HepG2 (cell line): Measurements from ENCODE around the gene CD72. TPM values are rescaled to one million over a fixed set of nuclear protein-coding genes. Genes with fewer than 3 reads are reported as not detected.

ENCODE experiments used
- CSRNP1 ChIP-seq: sonication (generic); formaldehyde crosslinking; IDR thresholded peaks from 2 replicates; pipeline ENCODE4 v1.8.1; 2023; ENCODE audit warnings: mild to moderate bottlenecking, missing genetic modification reagents
- ISL2 ChIP-seq: sonication (generic); formaldehyde crosslinking; IDR thresholded peaks from 2 replicates; pipeline ENCODE4 v1.5.0; 2020; ENCODE audit warnings: missing genetic modification reagents
- JUN ChIP-seq: sonication (generic); formaldehyde crosslinking; IDR thresholded peaks from 2 replicates; pipeline ENCODE4 v1.4.0; 2020; ENCODE audit warnings: mild to moderate bottlenecking, missing genetic modification reagents
- NAIF1 ChIP-seq: sonication (generic); formaldehyde crosslinking; IDR thresholded peaks from 2 replicates; pipeline ENCODE4 v1.5.0; 2020; ENCODE audit warnings: mild to moderate bottlenecking, missing genetic modification reagents, borderline replicate concordance
- PITX1 ChIP-seq: sonication (generic); formaldehyde crosslinking; IDR thresholded peaks from 2 replicates; pipeline ENCODE4 v1.5.1; 2020; ENCODE audit warnings: mild to moderate bottlenecking, missing genetic modification reagents
- RFX1 ChIP-seq: fragments of 450-650 bp; IDR thresholded peaks from 2 replicates; pipeline ENCODE4 v1.6.1; 2017
- TAF1 ChIP-seq: sonication (generic); formaldehyde crosslinking; IDR thresholded peaks from 2 replicates; pipeline ENCODE4 v1.4.0; 2020; ENCODE audit warnings: missing genetic modification reagents
- TBX2 ChIP-seq: sonication (generic); formaldehyde crosslinking; IDR thresholded peaks from 2 replicates; pipeline ENCODE4 v1.5.0; 2020; ENCODE audit warnings: missing genetic modification reagents, mild to moderate bottlenecking, borderline replicate concordance
- ZFP36L2 ChIP-seq: sonication (generic); formaldehyde crosslinking; IDR thresholded peaks from 2 replicates; pipeline ENCODE4 v1.4.0; 2020; ENCODE audit warnings: missing genetic modification reagents
- ZMAT3 ChIP-seq: sonication (generic); formaldehyde crosslinking; conservative IDR thresholded peaks from 2 replicates; pipeline ENCODE4 v1.7.0; 2021; ENCODE audit warnings: missing genetic modification reagents
- polyA plus RNA-seq, 8 experiments: library from polyadenylated mRNA; depleted of rRNA in 3 of 8; stranded (reverse) in 7 of 8; unstranded in 1 of 8; fragments of >200 nt; fragmentation: Illumina TruSeq in 4 of 8; extraction: Trizol in 4 of 8; gene quantifications; 2 replicates each; pipeline versions ENCODE4 v1.2.1 to v1.2.3, GENCODE V29; 2011 to 2016; ENCODE audit warnings: low read depth in 4 of 8, missing spikeins in 1 of 8, mixed read lengths in 1 of 8; ENCODE audit not compliant: insufficient read depth in 1 of 8
- total RNA-seq, 5 experiments: library from RNA; depleted of rRNA; stranded (reverse); fragments of >200 nt; fragmentation: Illumina TruSeq; extraction: Trizol; gene quantifications; 2 replicates each; pipeline ENCODE4 v1.2.3, GENCODE V29; 2016; ENCODE audit warnings: low read depth in 1 of 5
- TF ChIP-seq, protein P1 (sequence below): sonication (generic); formaldehyde crosslinking; IDR thresholded peaks from 2 replicates; pipeline ENCODE4 v1.5.0; 2020; ENCODE audit warnings: mild to moderate bottlenecking, missing genetic modification reagents, moderate library complexity
- TF ChIP-seq, protein P2 (sequence below): sonication (generic); formaldehyde crosslinking; IDR thresholded peaks from 2 replicates; pipeline ENCODE4 v1.4.0; 2020; ENCODE audit warnings: missing genetic modification reagents
- TF ChIP-seq, protein P3 (sequence below): sonication (generic); formaldehyde crosslinking; IDR thresholded peaks from 2 replicates; pipeline ENCODE4 v1.4.0; 2020; ENCODE audit warnings: missing genetic modification reagents, borderline replicate concordance
- TF ChIP-seq, protein P4 (sequence below), 2 experiments: IDR thresholded peaks; 2 replicates each; pipeline ENCODE4 v1.6.1; 2011 to 2012; ENCODE audit warnings: low read length in 2 of 2, borderline replicate concordance in 1 of 2, low read depth in 1 of 2, mild to moderate bottlenecking in 1 of 2, moderate library complexity in 1 of 2

CD72 gene
- total and polyA plus RNA-seq, 2 of the 13 experiments (the other 11 are each of a cell fraction or from before 2014, with no cell fraction given): 0.18 to 1.1 TPM

GRCh38 chr9:35664531-35665470 is 46.6 kb upstream of the CD72 start, which contains the start of gene ARHGEF39 (continued):
- TF ChIP-seq CSRNP1 (CRISPR knock-in tag): peak; percentile 99
- TF ChIP-seq NAIF1: no peak
- TF ChIP-seq RFX1: no peak
- peak; percentile 81; the same call in 1 of the 2 replicates for TF ChIP-seq TAF1
- peak; percentile 74 for TF ChIP-seq PITX1 (CRISPR knock-in tag)
- TF ChIP-seq, protein P1, sequence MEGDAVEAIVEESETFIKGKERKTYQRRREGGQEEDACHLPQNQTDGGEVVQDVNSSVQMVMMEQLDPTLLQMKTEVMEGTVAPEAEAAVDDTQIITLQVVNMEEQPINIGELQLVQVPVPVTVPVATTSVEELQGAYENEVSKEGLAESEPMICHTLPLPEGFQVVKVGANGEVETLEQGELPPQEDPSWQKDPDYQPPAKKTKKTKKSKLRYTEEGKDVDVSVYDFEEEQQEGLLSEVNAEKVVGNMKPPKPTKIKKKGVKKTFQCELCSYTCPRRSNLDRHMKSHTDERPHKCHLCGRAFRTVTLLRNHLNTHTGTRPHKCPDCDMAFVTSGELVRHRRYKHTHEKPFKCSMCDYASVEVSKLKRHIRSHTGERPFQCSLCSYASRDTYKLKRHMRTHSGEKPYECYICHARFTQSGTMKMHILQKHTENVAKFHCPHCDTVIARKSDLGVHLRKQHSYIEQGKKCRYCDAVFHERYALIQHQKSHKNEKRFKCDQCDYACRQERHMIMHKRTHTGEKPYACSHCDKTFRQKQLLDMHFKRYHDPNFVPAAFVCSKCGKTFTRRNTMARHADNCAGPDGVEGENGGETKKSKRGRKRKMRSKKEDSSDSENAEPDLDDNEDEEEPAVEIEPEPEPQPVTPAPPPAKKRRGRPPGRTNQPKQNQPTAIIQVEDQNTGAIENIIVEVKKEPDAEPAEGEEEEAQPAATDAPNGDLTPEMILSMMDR (CRISPR knock-in tag): peak; percentile 84
- TF ChIP-seq, protein P2, sequence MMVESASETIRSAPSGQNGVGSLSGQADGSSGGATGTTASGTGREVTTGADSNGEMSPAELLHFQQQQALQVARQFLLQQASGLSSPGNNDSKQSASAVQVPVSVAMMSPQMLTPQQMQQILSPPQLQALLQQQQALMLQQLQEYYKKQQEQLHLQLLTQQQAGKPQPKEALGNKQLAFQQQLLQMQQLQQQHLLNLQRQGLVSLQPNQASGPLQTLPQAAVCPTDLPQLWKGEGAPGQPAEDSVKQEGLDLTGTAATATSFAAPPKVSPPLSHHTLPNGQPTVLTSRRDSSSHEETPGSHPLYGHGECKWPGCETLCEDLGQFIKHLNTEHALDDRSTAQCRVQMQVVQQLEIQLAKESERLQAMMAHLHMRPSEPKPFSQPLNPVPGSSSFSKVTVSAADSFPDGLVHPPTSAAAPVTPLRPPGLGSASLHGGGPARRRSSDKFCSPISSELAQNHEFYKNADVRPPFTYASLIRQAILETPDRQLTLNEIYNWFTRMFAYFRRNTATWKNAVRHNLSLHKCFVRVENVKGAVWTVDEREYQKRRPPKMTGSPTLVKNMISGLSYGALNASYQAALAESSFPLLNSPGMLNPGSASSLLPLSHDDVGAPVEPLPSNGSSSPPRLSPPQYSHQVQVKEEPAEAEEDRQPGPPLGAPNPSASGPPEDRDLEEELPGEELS: 0 out of 2 replicates have a peak, but pooled peaks have one; percentile 23
- peak; percentile 84 for TF ChIP-seq TBX2 (CRISPR knock-in tag)
- no peak for TF ChIP-seq JUN (CRISPR knock-in tag)
- TF ChIP-seq ISL2 (CRISPR knock-in tag): peak; percentile 64
- TF ChIP-seq, protein P3, sequence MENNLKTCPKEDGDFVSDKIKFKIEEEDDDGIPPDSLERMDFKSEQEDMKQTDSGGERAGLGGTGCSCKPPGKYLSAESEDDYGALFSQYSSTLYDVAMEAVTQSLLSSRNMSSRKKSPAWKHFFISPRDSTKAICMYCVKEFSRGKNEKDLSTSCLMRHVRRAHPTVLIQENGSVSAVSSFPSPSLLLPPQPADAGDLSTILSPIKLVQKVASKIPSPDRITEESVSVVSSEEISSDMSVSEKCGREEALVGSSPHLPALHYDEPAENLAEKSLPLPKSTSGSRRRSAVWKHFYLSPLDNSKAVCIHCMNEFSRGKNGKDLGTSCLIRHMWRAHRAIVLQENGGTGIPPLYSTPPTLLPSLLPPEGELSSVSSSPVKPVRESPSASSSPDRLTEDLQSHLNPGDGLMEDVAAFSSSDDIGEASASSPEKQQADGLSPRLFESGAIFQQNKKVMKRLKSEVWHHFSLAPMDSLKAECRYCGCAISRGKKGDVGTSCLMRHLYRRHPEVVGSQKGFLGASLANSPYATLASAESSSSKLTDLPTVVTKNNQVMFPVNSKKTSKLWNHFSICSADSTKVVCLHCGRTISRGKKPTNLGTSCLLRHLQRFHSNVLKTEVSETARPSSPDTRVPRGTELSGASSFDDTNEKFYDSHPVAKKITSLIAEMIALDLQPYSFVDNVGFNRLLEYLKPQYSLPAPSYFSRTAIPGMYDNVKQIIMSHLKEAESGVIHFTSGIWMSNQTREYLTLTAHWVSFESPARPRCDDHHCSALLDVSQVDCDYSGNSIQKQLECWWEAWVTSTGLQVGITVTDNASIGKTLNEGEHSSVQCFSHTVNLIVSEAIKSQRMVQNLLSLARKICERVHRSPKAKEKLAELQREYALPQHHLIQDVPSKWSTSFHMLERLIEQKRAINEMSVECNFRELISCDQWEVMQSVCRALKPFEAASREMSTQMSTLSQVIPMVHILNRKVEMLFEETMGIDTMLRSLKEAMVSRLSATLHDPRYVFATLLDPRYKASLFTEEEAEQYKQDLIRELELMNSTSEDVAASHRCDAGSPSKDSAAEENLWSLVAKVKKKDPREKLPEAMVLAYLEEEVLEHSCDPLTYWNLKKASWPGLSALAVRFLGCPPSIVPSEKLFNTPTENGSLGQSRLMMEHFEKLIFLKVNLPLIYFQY: peak; percentile 52; the same call in 1 of the 2 replicates
- no peak for TF ChIP-seq ZFP36L2 (CRISPR knock-in tag)
- 0 out of 2 replicates have a peak, but pooled peaks have one; percentile 48 for TF ChIP-seq ZMAT3 (CRISPR knock-in tag)
- TF ChIP-seq, protein P4, sequence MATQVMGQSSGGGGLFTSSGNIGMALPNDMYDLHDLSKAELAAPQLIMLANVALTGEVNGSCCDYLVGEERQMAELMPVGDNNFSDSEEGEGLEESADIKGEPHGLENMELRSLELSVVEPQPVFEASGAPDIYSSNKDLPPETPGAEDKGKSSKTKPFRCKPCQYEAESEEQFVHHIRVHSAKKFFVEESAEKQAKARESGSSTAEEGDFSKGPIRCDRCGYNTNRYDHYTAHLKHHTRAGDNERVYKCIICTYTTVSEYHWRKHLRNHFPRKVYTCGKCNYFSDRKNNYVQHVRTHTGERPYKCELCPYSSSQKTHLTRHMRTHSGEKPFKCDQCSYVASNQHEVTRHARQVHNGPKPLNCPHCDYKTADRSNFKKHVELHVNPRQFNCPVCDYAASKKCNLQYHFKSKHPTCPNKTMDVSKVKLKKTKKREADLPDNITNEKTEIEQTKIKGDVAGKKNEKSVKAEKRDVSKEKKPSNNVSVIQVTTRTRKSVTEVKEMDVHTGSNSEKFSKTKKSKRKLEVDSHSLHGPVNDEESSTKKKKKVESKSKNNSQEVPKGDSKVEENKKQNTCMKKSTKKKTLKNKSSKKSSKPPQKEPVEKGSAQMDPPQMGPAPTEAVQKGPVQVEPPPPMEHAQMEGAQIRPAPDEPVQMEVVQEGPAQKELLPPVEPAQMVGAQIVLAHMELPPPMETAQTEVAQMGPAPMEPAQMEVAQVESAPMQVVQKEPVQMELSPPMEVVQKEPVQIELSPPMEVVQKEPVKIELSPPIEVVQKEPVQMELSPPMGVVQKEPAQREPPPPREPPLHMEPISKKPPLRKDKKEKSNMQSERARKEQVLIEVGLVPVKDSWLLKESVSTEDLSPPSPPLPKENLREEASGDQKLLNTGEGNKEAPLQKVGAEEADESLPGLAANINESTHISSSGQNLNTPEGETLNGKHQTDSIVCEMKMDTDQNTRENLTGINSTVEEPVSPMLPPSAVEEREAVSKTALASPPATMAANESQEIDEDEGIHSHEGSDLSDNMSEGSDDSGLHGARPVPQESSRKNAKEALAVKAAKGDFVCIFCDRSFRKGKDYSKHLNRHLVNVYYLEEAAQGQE (IDR thresholded peaks at IDR 0.05; ENCODE audit: borderline replicate concordance in 1 of 2, low read depth in 1 of 2, low read length in 2 of 2): no peak; a peak in 1 of 4 replicates
